ENCODE measurements around the gene FBXO47.

GRCh38 chr17:38915639-38915995, 51.6 kb downstream of the FBXO47 start:
- TF ChIP-seq GATA3 (IDR thresholded peaks at IDR 0.05; ENCODE audit: low read depth, low read length) (no peak), GATA2 (IDR thresholded peaks at IDR 0.05; ENCODE audit: low read depth, low read length) (peak; percentile 30; the same call in 1 of the 2 replicates)
